ENCODE data around the gene RBM24.
"Not testable (repeated sequence)": the region's sequence is repeated elsewhere in the genome, so short reads cannot be mapped to it uniquely, and the experiment has no call there.

RBM24 gene

GRCh38 chr6:17315262-17315661 lies 34.1 kb downstream of the RBM24 start:
- no peak for DNase-seq
- H3K4me2 ChIP-seq (ENCODE audit: low read depth, low read length), result no peak overlapping the region
- H3K36me3 ChIP-seq (replicated peaks; ENCODE audit: insufficient read depth, low read length), result no peaks in the 10 kb centered on the region
- H3K9ac ChIP-seq (ENCODE audit: low read length), result no peak overlapping the region
- no peak overlapping the region for H3K4me3 ChIP-seq (ENCODE audit: low read length)
- H3K27me3 ChIP-seq (replicated peaks; ENCODE audit: insufficient read depth, low read length), result no peaks in the 10 kb centered on the region
- no peaks in the 10 kb centered on the region for H3F3A ChIP-seq (ENCODE audit: insufficient read depth, low read length)
- no peaks in the 10 kb centered on the region for H3K79me2 ChIP-seq (ENCODE audit: low read length)
- no peaks in the 10 kb centered on the region for H3K9me3 ChIP-seq (replicated peaks; ENCODE audit: insufficient read depth, low read length)
- no peaks in the 10 kb centered on the region for H3K4me1 ChIP-seq (ENCODE audit: low read length)
- H3K9me2 ChIP-seq (replicated peaks; ENCODE audit: insufficient read depth, low read length), result no peaks in the 10 kb centered on the region
- no peak overlapping the region for H2AFZ ChIP-seq (ENCODE audit: low read length)
- H3K27ac ChIP-seq (ENCODE audit: low read length), result no peak overlapping the region
- no peaks in the 10 kb centered on the region for H4K20me1 ChIP-seq (ENCODE audit: insufficient read depth, low read length)
- TF ChIP-seq EZH2phosphoT487 (IDR thresholded peaks at IDR 0.05; ENCODE audit: low read length), result no peak
- TF ChIP-seq CTCF (IDR thresholded peaks at IDR 0.05; ENCODE audit: low read length), result no peak
- no peak for TF ChIP-seq EZH2 (optimal IDR thresholded peaks at IDR 0.05; ENCODE audit: low read depth, low read length)

GRCh38 chr6:17318435-17319165 lies 37.4 kb downstream of the RBM24 start:
- TF ChIP-seq EZH2phosphoT487 (IDR thresholded peaks at IDR 0.05; ENCODE audit: low read length) (no peak), EZH2 (optimal IDR thresholded peaks at IDR 0.05; ENCODE audit: low read depth, low read length) (no peak), CTCF (IDR thresholded peaks at IDR 0.05; ENCODE audit: low read length) (no peak)
- no peak overlapping the region for H3K4me3 ChIP-seq (ENCODE audit: low read length)
- no peak for DNase-seq
- no peaks in the 10 kb centered on the region for H3F3A ChIP-seq (ENCODE audit: insufficient read depth, low read length)
- H3K4me1 ChIP-seq (ENCODE audit: low read length), result no peaks in the 10 kb centered on the region
- H4K20me1 ChIP-seq (ENCODE audit: insufficient read depth, low read length), result no peaks in the 10 kb centered on the region
- H2AFZ ChIP-seq (ENCODE audit: low read length), result no peak overlapping the region
- H3K79me2 ChIP-seq (ENCODE audit: low read length), result no peaks in the 10 kb centered on the region
- no peak overlapping the region for H3K9ac ChIP-seq (ENCODE audit: low read length)
- no peaks in the 10 kb centered on the region for H3K36me3 ChIP-seq (replicated peaks; ENCODE audit: insufficient read depth, low read length)
- no peak overlapping the region for H3K27ac ChIP-seq (ENCODE audit: low read length)
- H3K4me2 ChIP-seq (ENCODE audit: low read depth, low read length), result no peak overlapping the region
- H3K9me3 ChIP-seq (replicated peaks; ENCODE audit: insufficient read depth, low read length), result no peaks in the 10 kb centered on the region
- no peaks in the 10 kb centered on the region for H3K9me2 ChIP-seq (replicated peaks; ENCODE audit: insufficient read depth, low read length)
- H3K27me3 ChIP-seq (replicated peaks; ENCODE audit: insufficient read depth, low read length), result no peaks in the 10 kb centered on the region

- H3K36me3 ChIP-seq (replicated peaks; ENCODE audit: insufficient read depth, low read length); H3K9ac ChIP-seq (ENCODE audit: low read length); H3F3A ChIP-seq (ENCODE audit: insufficient read depth, low read length); H3K9me3 ChIP-seq (replicated peaks; ENCODE audit: insufficient read depth, low read length); H3K27me3 ChIP-seq (replicated peaks; ENCODE audit: insufficient read depth, low read length); H4K20me1 ChIP-seq (ENCODE audit: insufficient read depth, low read length); H3K79me2 ChIP-seq (ENCODE audit: low read length); H3K27ac ChIP-seq (ENCODE audit: low read length); H3K9me2 ChIP-seq (replicated peaks; ENCODE audit: insufficient read depth, low read length); H3K4me2 ChIP-seq (ENCODE audit: low read depth, low read length); DNase-seq; H3K4me1 ChIP-seq (ENCODE audit: low read length); H2AFZ ChIP-seq (ENCODE audit: low read length); H3K4me3 ChIP-seq (ENCODE audit: low read length): not testable (repeated sequence)
Observed at GRCh38 chr6:17320266-17320665, 39.1 kb downstream of the RBM24 start.

DNA sequence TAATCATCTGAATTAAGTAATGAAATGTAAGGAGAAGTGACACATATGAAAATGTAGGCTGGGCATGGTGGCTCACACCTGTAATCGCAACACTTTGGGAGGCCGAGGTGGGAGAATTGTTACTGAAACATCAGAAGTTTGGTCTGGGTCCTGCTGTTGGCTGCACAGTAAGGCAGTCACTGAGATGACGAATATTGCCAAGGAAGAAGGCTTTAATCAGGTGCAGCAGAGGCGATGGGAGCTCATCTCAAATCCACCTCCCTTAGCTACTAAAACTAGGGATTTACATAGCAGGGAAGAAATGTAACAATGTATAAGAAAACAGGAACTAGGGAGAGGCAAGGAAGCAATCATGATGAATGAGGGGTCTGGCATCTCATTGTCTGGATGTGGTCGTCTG lies 50.1 kb downstream of the RBM24 start:
- H4K20me1 ChIP-seq (ENCODE audit: insufficient read depth, low read length), result no peaks in the 10 kb centered on the region
- H3K27me3 ChIP-seq (replicated peaks; ENCODE audit: insufficient read depth, low read length), result no peaks in the 10 kb centered on the region
- no peak overlapping the region for H3K9ac ChIP-seq (ENCODE audit: low read length)
- H3K4me2 ChIP-seq (ENCODE audit: low read depth, low read length), result no peak overlapping the region
- H3K9me3 ChIP-seq (replicated peaks; ENCODE audit: insufficient read depth, low read length), result no peaks in the 10 kb centered on the region
- DNase-seq, result no peak
- H3F3A ChIP-seq (ENCODE audit: insufficient read depth, low read length), result no peaks in the 10 kb centered on the region
- H3K4me3 ChIP-seq (ENCODE audit: low read length), result no peak overlapping the region
- no peak overlapping the region for H2AFZ ChIP-seq (ENCODE audit: low read length)
- no peaks in the 10 kb centered on the region for H3K36me3 ChIP-seq (replicated peaks; ENCODE audit: insufficient read depth, low read length)
- H3K27ac ChIP-seq (ENCODE audit: low read length), result no peak overlapping the region
- TF ChIP-seq CTCF (IDR thresholded peaks at IDR 0.05; ENCODE audit: low read length) (no peak), EZH2 (optimal IDR thresholded peaks at IDR 0.05; ENCODE audit: low read depth, low read length) (no peak), EZH2phosphoT487 (IDR thresholded peaks at IDR 0.05; ENCODE audit: low read length) (no peak)
- no peaks in the 10 kb centered on the region for H3K4me1 ChIP-seq (ENCODE audit: low read length)
- no peaks in the 10 kb centered on the region for H3K9me2 ChIP-seq (replicated peaks; ENCODE audit: insufficient read depth, low read length)
- H3K79me2 ChIP-seq (ENCODE audit: low read length), result no peaks in the 10 kb centered on the region

Data from MM.1S (cell line).